Keratinocyte (primary cell): Measurements from ENCODE around the gene GJB4. TPM values are rescaled to one million over a fixed set of nuclear protein-coding genes. Genes with fewer than 3 reads are reported as not detected.

Experiments used
- DNase-seq: peaks from one replicate; pipeline ENCODE4 v3.0.0-alpha.2; 2011; ENCODE audit warnings: low read depth, missing footprints, low spot score
- FAIRE-seq: peaks from 2 replicates; lab custom pipeline; 2011; peaks lifted over from hg19 to GRCh38; lab: Jason Lieb, UNC
- H2AFZ ChIP-seq: 2 replicates; pipeline ENCODE4 v1.6.0; 2012; ENCODE audit warnings: low read length, control low read depth, inconsistent platforms; ENCODE audit not compliant: control insufficient read depth
- H3K27ac ChIP-seq: 2 replicates; pipeline ENCODE4 v1.5.1; 2011; ENCODE audit warnings: low read length; ENCODE audit not compliant: control insufficient read depth, insufficient read depth
- H3K27me3 ChIP-seq: 3 replicates; pipeline ENCODE4 v1.6.0; 2011; ENCODE audit warnings: low read length; ENCODE audit not compliant: control insufficient read depth, insufficient read depth; ENCODE audit errors: extremely low read depth
- H3K36me3 ChIP-seq, 2 experiments: 2 replicates in 1 of 2; 3 replicates in 1 of 2; pipeline ENCODE4 v1.5.1; 2011; ENCODE audit warnings: low read length in 2 of 2, mild to moderate bottlenecking in 1 of 2; ENCODE audit not compliant: control insufficient read depth in 2 of 2, insufficient read depth in 2 of 2; ENCODE audit errors: extremely low read depth in 1 of 2
- H3K4me1 ChIP-seq: 3 replicates; pipeline ENCODE4 v1.5.1; 2011; ENCODE audit warnings: low read length; ENCODE audit not compliant: control insufficient read depth, insufficient read depth; ENCODE audit errors: extremely low read depth
- H3K4me2 ChIP-seq: 3 replicates; pipeline ENCODE4 v1.6.0; 2011; ENCODE audit warnings: low read depth, low read length; ENCODE audit not compliant: control insufficient read depth, insufficient read depth; ENCODE audit errors: extremely low read depth
- H3K4me3 ChIP-seq, 3 experiments: fragments of 200-600 bp in 1 of 3; sonication (generic) in 1 of 3; 2 replicates in 2 of 3; 3 replicates in 1 of 3; pipeline ENCODE4 v1.5.1; 2011 to 2016; ENCODE audit warnings: low read length in 3 of 3, mild to moderate bottlenecking in 3 of 3, control low read depth in 2 of 3, inconsistent platforms in 1 of 3, low read depth in 1 of 3, mixed read lengths in 1 of 3, mixed run types in 1 of 3, moderate library complexity in 1 of 3; ENCODE audit not compliant: control insufficient read depth in 2 of 3, insufficient read depth in 2 of 3; ENCODE audit errors: extremely low read depth in 1 of 3
- H3K79me2 ChIP-seq: 2 replicates; pipeline ENCODE4 v1.6.0; 2012; ENCODE audit warnings: low read length; ENCODE audit not compliant: control insufficient read depth, insufficient read depth
- H3K9ac ChIP-seq: 3 replicates; pipeline ENCODE4 v1.6.0; 2011; ENCODE audit warnings: low read length; ENCODE audit not compliant: control insufficient read depth, insufficient read depth; ENCODE audit errors: extremely low read depth
- H3K9me1 ChIP-seq: 3 replicates; pipeline ENCODE4 v1.6.0; 2011; ENCODE audit warnings: low read length; ENCODE audit not compliant: control insufficient read depth, insufficient read depth; ENCODE audit errors: extremely low read depth
- H3K9me3 ChIP-seq: 2 replicates; pipeline ENCODE4 v1.5.1; 2012; ENCODE audit warnings: low read depth, low read length; ENCODE audit not compliant: control insufficient read depth
- H4K20me1 ChIP-seq: 3 replicates; pipeline ENCODE4 v1.6.0; 2011; ENCODE audit warnings: low read length; ENCODE audit not compliant: control insufficient read depth, insufficient read depth; ENCODE audit errors: extremely low read depth
- EZH2 ChIP-seq: IDR thresholded peaks from one replicate; pipeline ENCODE4 v1.6.1; 2012; ENCODE audit warnings: inconsistent platforms, mild to moderate bottlenecking, low read length, moderate library complexity
- dilution Hi-C: fragments of 300-500 bp; cut with MboI; formaldehyde crosslinking; loops from one replicate; pipeline ENCODE4 v1.7.0; 2020; ENCODE audit warnings: low sequenced_read_pairs; ENCODE audit not compliant: extremely low pct_ligation_motif_present
- polyA plus RNA-seq, 5 experiments: library from polyadenylated mRNA; depleted of rRNA in 3 of 5; stranded (reverse) in 3 of 5; stranded (forward) in 1 of 5; unstranded in 1 of 5; fragments of >200 nt; gene quantifications; 1 replicate in 1 of 5; 2 replicates in 3 of 5; 3 replicates in 1 of 5; pipeline versions ENCODE4 v1.2.1 to v1.2.3, GENCODE V29; 2011 to 2012; ENCODE audit warnings: missing spikeins in 2 of 5, low read depth in 1 of 5, low replicate concordance in 1 of 5
- TF ChIP-seq, protein P1 (sequence below), 3 experiments: IDR thresholded peaks in 1 of 3; conservative IDR thresholded peaks in 1 of 3; optimal IDR thresholded peaks in 1 of 3; 2 replicates in 2 of 3; 3 replicates in 1 of 3; pipeline versions ENCODE3 to v1.5.1; 2011; ENCODE audit warnings: low read length in 3 of 3, mild to moderate bottlenecking in 3 of 3, moderate library complexity in 2 of 3, control low read depth in 1 of 3, inconsistent platforms in 1 of 3; ENCODE audit not compliant: insufficient read depth in 2 of 3; ENCODE audit errors: extremely low read depth in 1 of 3

GJB4 gene
- polyA plus RNA-seq, 1 donor (not counting 4 experiments of a cell fraction or from before 2014, with no cell fraction given): 18.1 TPM

DNA sequence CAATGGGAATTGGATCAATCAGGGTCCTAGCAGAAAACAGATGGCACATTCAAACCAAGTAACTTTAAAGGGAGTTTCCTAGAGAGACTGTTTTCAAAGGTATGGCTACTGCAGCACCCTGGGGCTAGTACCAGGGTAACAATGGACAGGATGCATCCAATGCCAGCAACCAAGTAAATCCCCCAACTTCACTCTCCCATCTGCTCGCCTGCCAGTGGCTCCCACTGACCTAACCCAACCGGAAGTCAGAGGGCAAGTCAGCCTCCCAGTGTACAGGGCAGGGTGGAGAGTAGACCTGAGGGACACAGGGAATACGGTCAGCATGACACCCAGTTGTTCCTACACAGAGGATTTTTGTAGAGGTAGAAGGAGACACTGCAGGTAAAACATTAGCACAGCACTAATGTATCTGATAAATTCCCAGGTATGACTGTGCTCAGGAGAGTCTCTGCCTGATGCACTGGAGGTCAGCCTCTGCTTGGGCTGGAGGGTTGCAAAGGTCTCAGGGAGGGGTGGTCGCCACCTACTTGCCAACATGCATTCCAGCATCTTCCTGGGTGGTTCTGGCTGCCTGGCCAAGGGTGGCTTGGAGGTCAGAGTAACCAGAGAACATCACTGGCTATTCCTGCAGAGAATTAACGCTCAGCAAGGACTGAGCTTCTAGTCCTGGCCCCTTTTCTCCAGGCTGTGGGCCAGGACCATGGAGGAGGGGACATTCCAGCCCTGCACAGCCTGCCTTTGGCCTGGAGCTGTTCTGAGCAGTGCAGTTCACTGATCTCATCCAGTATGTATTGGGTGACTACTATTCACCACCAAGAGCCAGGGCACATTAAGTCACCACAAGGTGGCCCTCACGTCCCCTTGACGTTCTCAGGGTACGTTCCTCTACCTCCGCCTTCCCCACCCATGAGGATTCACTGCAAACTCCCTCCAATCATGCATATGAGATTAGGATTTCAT is 28.2 kb downstream of the GJB4 start:
- TF ChIP-seq, protein P1, sequence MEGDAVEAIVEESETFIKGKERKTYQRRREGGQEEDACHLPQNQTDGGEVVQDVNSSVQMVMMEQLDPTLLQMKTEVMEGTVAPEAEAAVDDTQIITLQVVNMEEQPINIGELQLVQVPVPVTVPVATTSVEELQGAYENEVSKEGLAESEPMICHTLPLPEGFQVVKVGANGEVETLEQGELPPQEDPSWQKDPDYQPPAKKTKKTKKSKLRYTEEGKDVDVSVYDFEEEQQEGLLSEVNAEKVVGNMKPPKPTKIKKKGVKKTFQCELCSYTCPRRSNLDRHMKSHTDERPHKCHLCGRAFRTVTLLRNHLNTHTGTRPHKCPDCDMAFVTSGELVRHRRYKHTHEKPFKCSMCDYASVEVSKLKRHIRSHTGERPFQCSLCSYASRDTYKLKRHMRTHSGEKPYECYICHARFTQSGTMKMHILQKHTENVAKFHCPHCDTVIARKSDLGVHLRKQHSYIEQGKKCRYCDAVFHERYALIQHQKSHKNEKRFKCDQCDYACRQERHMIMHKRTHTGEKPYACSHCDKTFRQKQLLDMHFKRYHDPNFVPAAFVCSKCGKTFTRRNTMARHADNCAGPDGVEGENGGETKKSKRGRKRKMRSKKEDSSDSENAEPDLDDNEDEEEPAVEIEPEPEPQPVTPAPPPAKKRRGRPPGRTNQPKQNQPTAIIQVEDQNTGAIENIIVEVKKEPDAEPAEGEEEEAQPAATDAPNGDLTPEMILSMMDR (optimal IDR thresholded peaks at IDR 0.05 in 1 of 3, IDR thresholded peaks at IDR 0.05 in 1 of 3, conservative IDR thresholded peaks at IDR 0.05 in 1 of 3; ENCODE audit: extremely low read depth in 1 of 3, insufficient read depth in 2 of 3, low read length in 3 of 3): peak in 1 of 3 experiments; percentile 28
- no peak for TF ChIP-seq EZH2
- H3K4me3 ChIP-seq: no peak overlapping the region
- H3K79me2 ChIP-seq: peaks cover 33% of the 10 kb centered on the region
- no peaks in the 10 kb centered on the region for H3K9me3 ChIP-seq
- peaks cover 33% of the 10 kb centered on the region for H3K4me1 ChIP-seq
- H3K9ac ChIP-seq: no peak overlapping the region
- peaks cover 15 to 32% of the 10 kb centered on the region in 2 experiments for H3K36me3 ChIP-seq
- dilution Hi-C loops: no loop called here
- DNase-seq (no peak), FAIRE-seq (peak; percentile 9)
- H3K9me1 ChIP-seq: peaks cover 2% of the 10 kb centered on the region
- H4K20me1 ChIP-seq: peaks cover 23% of the 10 kb centered on the region
- H3K27ac ChIP-seq: no peak overlapping the region
- peaks cover 12% of the 10 kb centered on the region for H3K27me3 ChIP-seq
- H3K4me2 ChIP-seq: no peak overlapping the region
- no peak overlapping the region for H2AFZ ChIP-seq

GRCh38 chr1:34790985-34791384 is 31.4 kb downstream of the GJB4 start:
- Histone ChIP-seq H4K20me1 (peaks cover 16% of the 10 kb centered on the region), H3K4me2 (no peak overlapping the region), H3K9me3 (no peaks in the 10 kb centered on the region), H3K9me1 (peaks cover 1% of the 10 kb centered on the region), H3K4me1 (peaks cover 8% of the 10 kb centered on the region), H3K27me3 (peaks cover 24% of the 10 kb centered on the region), H3K79me2 (peaks cover 2% of the 10 kb centered on the region), H2AFZ (no peak overlapping the region), H3K27ac (no peak overlapping the region), H3K9ac (no peak overlapping the region), H3K4me3 (no peak overlapping the region), H3K36me3 (peaks cover 4 to 15% of the 10 kb centered on the region in 2 experiments)
- no peak for TF ChIP-seq EZH2
- TF ChIP-seq, protein P1 (optimal IDR thresholded peaks at IDR 0.05 in 1 of 3, IDR thresholded peaks at IDR 0.05 in 1 of 3, conservative IDR thresholded peaks at IDR 0.05 in 1 of 3; ENCODE audit: extremely low read depth in 1 of 3, insufficient read depth in 2 of 3, low read length in 3 of 3): no peak
- dilution Hi-C loops: no loop called here
- DNase-seq (no peak), FAIRE-seq (no peak)
